ENCODE data around the gene RGS9BP. TPM values are rescaled to one million over a fixed set of nuclear protein-coding genes. Genes with fewer than 3 reads are reported as not detected.

Gene RGS9BP
- total RNA-seq, 1 donor from 2014 or later: not detected

- H3K4me3 Mint-ChIP-seq (ENCODE audit: unreplicated experiment): peak overlapping the region; percentile 63
- no peak overlapping the region for H3K27ac Mint-ChIP-seq (ENCODE audit: unreplicated experiment)
- no peaks in the 10 kb centered on the region for H3K36me3 Mint-ChIP-seq (ENCODE audit: low read depth, unreplicated experiment)
- peaks cover 15% of the 10 kb centered on the region for H3K4me1 Mint-ChIP-seq (ENCODE audit: unreplicated experiment)
- H3K9me3 Mint-ChIP-seq (ENCODE audit: unreplicated experiment): no peaks in the 10 kb centered on the region
- TF ChIP-seq CTCF (IDR thresholded peaks at IDR 0.05; ENCODE audit: unreplicated experiment): no peak
- peaks cover 16% of the 10 kb centered on the region for H3K27me3 Mint-ChIP-seq (ENCODE audit: unreplicated experiment)
- DNase-seq (ENCODE audit: low spot score): no peak
Measured at GRCh38 chr19:32677657-32678056, 2.0 kb downstream of the RGS9BP start.

GRCh38 chr19:32680986-32681385, 5.3 kb downstream of the RGS9BP start:
- Mint-ChIP-seq H3K4me3 (ENCODE audit: unreplicated experiment) (no peak overlapping the region), H3K4me1 (ENCODE audit: unreplicated experiment) (peaks cover 5% of the 10 kb centered on the region), H3K9me3 (ENCODE audit: unreplicated experiment) (no peaks in the 10 kb centered on the region), H3K27me3 (ENCODE audit: unreplicated experiment) (peaks cover 6% of the 10 kb centered on the region), H3K27ac (ENCODE audit: unreplicated experiment) (no peak overlapping the region), H3K36me3 (ENCODE audit: low read depth, unreplicated experiment) (no peaks in the 10 kb centered on the region)
- TF ChIP-seq CTCF (IDR thresholded peaks at IDR 0.05; ENCODE audit: unreplicated experiment): no peak
- no peak for DNase-seq (ENCODE audit: low spot score)

DNA sequence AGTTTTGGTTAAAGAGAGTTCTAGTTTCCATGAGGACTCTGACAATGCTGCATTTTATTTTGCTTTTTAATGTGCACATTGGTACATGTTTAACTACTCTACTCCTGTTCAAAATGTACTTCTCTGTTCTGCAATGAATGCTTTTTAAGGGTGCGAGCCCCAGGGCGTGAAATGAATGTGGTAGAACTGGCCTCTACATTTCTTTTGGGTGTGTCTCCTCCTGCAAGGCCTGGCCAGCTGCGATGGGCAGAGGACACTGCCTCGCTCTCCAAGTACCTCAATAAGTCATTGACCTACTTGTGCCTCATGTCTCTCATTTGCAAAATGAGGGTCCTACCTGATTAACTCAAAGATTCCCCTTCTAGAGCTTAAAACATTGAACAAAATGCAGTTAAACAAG, 6.7 kb downstream of the RGS9BP start:
- no peak for DNase-seq (ENCODE audit: low spot score)
- Mint-ChIP-seq H3K27me3 (ENCODE audit: unreplicated experiment) (peaks cover 2% of the 10 kb centered on the region), H3K27ac (ENCODE audit: unreplicated experiment) (no peak overlapping the region), H3K4me1 (ENCODE audit: unreplicated experiment) (peaks cover 2% of the 10 kb centered on the region), H3K36me3 (ENCODE audit: low read depth, unreplicated experiment) (no peaks in the 10 kb centered on the region), H3K4me3 (ENCODE audit: unreplicated experiment) (no peak overlapping the region), H3K9me3 (ENCODE audit: unreplicated experiment) (no peaks in the 10 kb centered on the region)
- TF ChIP-seq CTCF (IDR thresholded peaks at IDR 0.05; ENCODE audit: unreplicated experiment): no peak

DNA sequence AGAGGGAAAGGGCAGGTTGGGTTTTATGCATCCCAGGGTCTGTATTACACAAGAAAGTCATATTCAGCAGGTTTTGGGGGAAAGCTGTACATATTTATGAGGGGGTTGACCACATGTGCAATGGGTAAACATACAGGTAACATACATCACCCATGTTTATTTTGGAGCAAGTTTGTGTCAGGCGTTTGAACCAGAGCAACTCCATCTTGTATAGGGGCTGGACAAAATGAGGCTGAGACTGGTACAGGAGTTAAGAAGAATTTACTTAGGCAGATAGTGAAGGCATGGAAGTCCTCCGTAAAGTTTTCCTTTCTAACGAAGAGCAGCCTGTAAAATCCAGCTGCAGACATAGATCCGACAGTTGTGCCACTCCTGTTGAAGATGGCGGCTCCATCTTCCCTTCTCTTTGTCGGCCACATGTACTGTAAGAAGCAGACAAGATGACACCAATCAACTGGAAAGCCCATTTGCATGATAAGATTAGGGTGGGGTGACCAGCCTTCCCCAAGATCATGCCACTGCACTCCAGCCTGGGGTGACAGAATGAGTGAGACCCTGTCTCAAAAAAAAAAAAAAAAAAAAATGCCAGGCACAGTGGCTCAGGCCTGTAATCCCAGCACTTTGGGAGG, 11.3 kb downstream of the RGS9BP start:
- peaks cover 6% of the 10 kb centered on the region for H3K36me3 Mint-ChIP-seq (ENCODE audit: low read depth, unreplicated experiment)
- peaks cover 6% of the 10 kb centered on the region for H3K27me3 Mint-ChIP-seq (ENCODE audit: unreplicated experiment)
- H3K9me3 Mint-ChIP-seq (ENCODE audit: unreplicated experiment): no peaks in the 10 kb centered on the region
- peaks cover 7% of the 10 kb centered on the region for H3K4me1 Mint-ChIP-seq (ENCODE audit: unreplicated experiment)
- no peak overlapping the region for H3K4me3 Mint-ChIP-seq (ENCODE audit: unreplicated experiment)
- TF ChIP-seq CTCF (IDR thresholded peaks at IDR 0.05; ENCODE audit: unreplicated experiment): no peak
- DNase-seq (ENCODE audit: low spot score): no peak
- no peak overlapping the region for H3K27ac Mint-ChIP-seq (ENCODE audit: unreplicated experiment)

DNA sequence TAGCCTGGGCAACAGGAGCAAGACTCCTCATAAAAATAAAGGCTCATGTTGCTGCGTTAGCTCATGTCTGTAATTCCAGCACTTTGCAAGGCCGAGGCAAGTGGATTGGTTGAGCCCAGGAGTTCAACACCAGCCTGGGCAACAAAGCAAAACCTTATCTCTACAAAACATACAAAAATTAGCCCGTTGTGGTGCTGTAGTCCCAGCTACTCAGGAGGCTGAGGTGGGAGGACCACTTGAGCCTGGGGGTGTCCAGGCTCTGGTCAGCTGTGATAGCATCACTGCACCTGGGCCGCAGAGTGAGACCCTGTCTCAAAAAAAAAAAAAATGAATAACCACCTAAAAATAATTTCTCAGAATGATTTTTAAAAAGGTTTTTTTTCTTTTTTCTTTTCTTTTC, 12.0 kb downstream of the RGS9BP start:
- Mint-ChIP-seq H3K36me3 (ENCODE audit: low read depth, unreplicated experiment) (peaks cover 6% of the 10 kb centered on the region), H3K27me3 (ENCODE audit: unreplicated experiment) (peaks cover 6% of the 10 kb centered on the region), H3K4me1 (ENCODE audit: unreplicated experiment) (peaks cover 7% of the 10 kb centered on the region), H3K27ac (ENCODE audit: unreplicated experiment) (no peak overlapping the region), H3K4me3 (ENCODE audit: unreplicated experiment) (no peak overlapping the region), H3K9me3 (ENCODE audit: unreplicated experiment) (no peaks in the 10 kb centered on the region)
- no peak for TF ChIP-seq CTCF (IDR thresholded peaks at IDR 0.05; ENCODE audit: unreplicated experiment)
- DNase-seq (ENCODE audit: low spot score): no peak
